Stimulated activated CD4-positive, alpha-beta T cell treated with anti-CD3 and anti-CD28 coated beads, Interleukin-4, amount 100 ng/mL, for 4 hours (primary cell): ENCODE results near the gene TRIM36.

Experiments used
- DNase-seq, 2 experiments: peaks; one replicate each; pipeline ENCODE4 v3.0.0-alpha.2; 2020

Gene TRIM36

DNA sequence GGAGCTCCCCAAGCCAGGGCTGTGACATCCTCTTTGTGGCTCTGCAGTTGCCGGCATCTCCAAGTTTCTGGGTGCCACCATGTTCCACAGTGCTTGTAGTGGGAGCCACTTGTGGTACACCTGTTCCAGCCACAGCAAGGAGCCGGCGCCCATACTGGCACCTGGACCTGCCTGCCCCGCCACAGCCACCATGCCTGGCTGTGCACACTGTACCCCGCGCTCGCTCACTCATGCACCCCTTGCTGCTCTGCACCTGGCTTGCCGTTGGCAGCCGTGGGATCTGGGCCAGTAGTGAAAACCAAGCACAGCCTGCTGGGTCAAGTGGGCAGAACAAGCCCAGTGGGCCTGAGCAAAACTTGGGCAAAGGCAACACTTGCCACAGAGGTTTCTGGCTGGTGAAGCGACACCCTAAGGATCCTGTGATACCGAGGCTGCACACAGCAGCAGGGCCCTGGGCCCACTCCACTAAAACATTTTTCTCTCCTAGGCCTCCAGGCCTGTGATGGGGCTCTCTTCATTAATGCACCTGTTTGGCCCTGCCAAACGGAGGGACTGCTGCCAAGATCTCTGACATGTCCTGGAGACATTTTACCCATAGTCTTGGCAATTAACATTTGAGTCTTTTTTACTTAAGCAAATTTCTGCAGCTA is 2.8 kb downstream of the TRIM36 start:
- DNase-seq, result no peak

DNA sequence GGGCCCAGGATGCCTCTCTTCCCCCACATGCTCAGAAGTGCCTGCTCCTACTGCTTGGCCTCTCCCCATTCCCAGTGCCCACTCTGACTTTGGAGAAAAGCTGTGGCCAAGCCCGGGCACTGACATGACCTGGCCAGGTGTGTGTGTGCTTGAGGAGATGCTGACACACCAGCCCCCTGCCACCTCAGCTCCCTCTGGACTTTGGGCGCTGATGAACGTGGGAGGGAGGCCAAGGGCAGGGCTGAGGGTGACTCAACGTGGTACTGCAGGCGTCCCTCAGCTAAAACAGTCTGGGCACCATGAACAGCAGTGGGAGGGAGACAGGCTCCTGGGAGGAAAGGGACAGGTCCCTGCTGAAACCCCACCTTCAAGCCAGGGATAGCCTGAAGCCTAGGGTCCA is 3.9 kb downstream of the TRIM36 start:
- DNase-seq, result no peak

DNA sequence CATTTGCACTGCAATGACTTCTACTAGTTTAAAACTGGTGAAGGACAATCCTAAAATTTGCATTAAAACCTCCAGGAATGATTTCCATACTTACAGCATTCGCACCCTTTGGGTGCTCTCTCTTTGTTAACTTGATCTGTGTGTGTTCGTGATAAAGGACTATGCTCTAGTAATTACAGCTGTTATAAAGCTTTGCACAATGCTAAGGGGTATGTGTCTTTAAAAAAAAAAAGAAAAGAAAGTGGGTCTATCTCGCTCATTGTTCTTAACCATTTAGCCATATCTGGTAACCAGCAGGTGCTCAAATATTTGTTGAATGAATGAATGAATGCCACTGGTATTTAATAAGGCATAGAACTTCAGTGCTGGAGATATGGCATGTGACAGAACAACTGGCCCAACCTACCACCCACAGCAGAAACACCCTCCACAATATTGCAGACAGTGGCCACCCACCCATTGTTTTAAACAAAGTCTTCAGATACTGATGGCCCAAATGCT is 8.7 kb downstream of the TRIM36 start:
- DNase-seq, result no peak

DNA sequence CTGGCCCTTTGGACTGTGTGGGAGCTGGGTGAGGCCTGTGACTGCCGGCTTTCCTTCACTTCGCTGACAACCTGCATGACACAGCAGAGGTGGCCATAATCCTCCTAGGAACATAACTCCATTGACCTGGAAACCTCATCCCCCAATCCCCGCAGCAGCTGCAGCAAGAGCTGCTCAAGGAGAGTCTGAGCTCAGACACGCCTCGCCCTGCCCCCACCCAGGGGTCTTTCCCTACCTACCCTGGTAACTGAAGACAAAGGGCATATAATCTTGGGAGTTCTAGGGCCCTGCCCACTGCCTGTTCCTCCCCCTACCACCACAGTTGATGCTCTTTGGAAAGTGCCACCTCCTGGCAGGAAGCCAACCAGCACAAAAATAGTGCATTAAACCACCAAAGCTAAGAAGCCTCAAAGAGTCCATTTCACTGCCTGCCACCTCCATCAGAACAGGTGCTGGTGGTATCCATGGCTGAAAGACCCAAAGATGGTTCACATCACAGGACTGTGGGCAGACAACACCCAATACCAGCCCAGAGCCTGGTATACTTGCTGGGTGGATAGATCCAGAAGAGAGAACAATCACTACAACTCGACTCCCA is 18.4 kb downstream of the TRIM36 start:
- DNase-seq, result no peak

DNA sequence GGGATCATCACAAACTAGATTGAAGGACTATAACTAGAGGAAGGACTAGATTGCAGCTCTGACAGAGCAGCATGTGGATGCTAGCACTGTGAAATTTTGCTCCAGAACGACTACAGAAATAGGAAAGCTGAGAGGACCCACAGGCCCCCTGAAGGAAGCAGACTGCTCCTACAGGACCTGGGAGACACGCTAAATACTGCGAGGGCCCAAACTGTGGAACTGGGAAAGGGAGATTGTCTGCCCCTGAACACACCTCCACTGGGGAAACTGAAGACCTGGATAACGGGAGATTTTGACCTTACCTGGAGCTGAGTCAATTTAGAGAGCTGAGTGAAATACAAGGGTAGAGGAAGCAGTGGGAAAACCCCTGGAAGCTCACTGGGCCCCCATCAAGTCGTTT is 19.2 kb downstream of the TRIM36 start:
- no peak for DNase-seq

DNA sequence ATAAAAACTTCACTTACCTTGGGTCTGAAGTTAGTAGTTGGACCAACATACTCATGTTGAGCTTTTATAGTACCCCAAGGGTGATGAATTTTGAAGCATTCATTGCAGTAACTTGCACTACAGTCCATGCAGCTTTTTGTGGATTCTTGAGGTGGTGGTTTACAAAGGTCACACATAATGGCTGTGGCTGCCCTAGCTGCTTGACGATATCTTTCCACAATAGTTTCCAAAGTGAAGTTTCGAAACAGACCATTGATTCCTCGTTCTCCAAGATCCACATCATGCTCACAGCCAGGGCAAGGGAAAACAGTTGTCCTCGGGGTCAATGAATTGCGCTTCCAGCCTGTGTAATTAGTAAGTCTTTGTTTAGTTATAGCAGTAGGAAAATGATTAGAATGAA is 22.7 kb downstream of the TRIM36 start:
- DNase-seq, result no peak

DNA sequence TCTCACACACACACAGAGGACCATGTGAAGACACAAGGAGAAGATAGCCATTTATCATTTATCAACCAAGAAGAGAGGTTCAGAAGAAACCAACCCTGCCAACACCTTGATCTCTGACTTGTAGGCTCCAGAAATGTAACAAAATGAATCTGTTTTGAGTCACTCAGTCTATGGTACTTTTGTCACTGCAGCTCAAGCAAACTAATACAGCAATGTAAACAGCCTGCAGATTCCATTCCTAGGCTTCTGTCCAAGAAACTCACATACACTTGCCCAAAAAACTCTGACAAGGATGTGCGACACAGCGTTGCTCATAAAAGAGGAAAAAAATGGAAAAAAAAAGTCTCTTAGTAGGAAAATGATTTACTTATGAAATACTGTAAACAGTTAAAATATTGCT is 33.4 kb downstream of the TRIM36 start:
- no peak for DNase-seq

DNA sequence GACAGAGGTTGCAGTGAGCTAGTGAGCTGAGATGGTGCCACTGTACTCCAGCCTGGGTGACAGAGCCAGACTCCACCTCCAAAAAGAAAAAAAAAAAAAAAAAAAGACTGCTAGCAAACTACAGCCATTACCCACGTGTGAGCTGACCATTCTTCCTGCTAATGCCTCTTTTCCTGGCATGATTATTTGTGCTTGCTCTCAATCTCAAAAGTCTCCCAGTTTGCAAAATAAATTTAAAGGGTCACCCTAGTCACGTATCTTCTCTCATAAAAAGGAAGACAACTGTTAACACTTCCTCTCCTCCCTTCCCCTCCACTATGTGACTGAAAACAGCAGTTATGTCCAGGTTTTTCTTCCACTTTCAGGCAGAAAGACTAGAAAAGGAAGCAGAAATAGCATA is 37.2 kb downstream of the TRIM36 start:
- DNase-seq, result no peak

DNA sequence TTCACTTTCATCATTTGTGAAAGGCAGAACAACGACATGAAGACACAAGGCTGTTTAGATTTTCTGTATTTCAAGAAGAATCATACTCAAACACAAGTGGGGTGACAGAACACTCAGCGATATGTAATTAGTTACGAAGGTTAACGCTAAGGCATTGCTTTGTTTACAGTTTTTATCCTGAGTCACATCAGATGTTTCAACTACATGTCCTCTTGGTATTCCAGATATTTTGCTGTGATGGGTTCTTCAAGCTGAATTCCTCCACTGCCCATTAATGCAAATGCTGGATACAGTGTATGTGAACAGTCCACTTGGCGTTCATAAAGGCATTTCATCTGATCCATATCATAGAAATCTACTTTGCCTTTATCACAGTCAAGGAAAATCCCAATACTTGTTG is 43.4 kb downstream of the TRIM36 start:
- DNase-seq, result no peak

DNA sequence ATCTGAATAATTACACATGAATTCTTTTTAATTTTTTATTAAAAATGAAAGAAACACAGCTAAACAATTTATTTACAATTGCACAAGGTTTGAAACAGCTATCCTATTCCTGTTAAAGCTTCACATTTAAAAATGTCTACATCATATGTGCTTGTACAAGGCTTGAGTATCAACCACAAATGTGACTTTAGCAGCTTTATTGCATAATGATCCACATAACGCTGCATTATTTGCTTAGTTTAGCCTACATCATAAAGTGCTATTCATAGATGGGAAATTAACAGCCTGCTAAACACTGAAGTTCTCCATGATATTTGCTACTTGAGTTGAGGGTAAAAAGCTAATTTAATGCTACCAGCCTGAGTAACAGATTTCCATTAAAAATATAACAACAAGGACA is 45.0 kb downstream of the TRIM36 start:
- DNase-seq, result no peak

DNA sequence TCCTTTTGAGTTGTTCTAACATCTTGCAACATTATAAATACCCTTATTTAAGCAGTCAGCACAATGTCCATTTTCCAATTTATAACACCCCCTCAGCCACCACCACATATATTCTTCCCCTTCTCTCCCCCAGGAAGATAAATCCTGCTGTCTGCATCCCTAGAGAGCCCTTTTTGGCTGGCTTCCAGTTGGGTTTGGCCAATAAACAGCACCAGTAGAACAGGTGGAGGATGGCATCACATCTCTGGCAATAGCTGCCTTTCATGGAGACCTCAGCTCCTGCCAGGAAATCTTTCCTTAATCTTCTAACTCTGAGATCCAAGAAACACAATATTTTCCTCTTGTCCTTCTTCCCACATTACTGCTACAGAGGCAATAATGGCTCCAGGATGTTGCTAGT is 53.7 kb downstream of the TRIM36 start:
- DNase-seq, result no peak

DNA sequence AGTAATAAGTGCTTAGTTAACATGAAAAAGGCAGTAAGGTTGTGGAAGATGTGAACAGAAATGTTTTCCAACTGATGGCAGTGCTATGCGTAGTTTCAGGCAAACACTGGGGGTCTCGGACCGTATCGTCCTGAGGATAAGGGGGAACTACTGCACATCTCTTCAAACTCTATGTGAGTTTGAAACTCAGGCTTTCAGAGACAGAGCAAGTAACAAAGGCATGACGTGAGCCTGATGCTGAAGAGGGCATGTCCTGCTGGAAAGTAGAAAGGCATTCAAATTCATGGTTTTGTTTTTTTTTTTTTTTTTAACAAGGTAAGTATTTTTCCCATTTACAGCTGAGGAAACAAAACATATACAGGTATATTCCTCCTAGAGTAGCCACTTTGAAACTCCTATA is 59.9 kb downstream of the TRIM36 start:
- no peak for DNase-seq

DNA sequence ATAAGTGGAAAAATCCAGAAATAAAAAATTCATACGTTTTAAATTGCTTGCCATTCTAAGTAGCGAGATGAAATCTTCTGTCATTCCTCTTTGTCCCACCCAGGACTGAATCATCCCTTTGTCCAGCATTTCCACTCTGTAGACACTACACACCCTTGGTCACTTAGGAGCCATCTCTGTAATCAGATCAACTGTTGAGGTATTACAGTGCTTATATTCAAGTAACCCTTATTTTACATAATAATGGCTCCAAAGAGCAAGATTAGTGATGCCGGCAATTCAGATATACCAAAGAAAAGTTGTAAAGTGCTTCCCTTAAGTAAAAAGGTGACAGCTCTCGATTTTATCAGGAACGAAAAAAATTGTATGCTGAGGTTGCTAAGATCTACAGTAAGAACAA is 60.4 kb downstream of the TRIM36 start:
- DNase-seq, result no peak

DNA sequence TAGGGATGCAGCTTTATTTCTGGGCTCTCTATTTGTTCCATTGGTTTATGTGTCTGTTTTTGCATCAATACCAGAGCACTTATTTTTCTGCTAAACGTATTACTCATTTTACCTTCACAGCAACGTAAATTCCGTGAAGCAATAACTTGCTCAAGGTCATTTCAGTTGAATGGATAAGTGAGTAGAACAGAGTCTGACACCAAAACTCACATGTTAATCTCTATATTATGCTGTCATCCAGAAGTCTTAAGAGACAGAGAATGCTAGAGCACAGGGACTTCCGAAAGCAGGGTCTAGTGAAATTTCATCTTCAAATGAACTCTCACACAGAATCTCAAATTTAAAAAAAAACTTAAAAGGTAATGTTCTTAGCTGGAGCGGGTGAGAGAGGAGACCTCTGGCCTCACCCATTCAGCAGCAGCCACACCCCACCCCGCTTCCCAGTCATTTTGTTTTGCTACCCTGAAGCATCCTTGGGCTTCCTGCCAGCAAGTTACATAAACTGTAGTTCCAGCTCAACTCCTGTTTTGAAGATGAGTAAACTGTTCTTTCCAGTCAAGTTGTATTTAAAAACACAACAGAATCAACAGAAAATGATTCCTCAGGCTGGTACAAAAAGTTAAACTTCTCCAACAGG is 69.3 kb downstream of the TRIM36 start:
- DNase-seq, result no peak

DNA sequence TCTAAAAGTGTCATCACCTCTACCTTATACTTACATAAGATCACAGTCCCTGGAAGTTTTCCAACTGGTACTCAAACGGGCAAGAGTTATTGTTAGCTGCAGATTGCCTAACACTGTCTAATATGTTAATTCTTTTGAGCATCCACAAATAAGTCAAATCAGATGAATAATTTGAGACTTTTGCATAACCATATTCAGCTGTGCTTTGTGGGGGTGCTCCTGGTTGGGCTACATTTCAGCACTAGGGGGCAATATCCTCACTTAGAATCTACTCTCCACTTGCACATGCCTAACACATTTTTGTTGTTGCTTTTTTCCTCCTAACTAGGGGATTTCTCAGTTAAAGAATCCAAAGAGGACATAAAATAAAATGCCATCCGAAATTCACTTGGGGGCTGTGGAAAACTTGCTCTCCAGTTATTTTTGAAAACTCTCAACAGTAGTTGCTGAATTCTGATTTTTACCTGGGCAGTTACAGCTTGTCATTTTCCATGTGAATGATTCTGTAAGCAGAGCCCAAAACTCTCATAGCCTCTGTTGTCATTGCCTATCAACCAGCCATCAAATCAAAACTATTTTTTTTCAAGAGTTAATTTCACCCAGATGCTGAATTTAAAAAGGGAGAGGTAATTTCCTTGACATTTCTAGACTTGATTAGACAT is 71.5 kb downstream of the TRIM36 start:
- no peak for DNase-seq

DNA sequence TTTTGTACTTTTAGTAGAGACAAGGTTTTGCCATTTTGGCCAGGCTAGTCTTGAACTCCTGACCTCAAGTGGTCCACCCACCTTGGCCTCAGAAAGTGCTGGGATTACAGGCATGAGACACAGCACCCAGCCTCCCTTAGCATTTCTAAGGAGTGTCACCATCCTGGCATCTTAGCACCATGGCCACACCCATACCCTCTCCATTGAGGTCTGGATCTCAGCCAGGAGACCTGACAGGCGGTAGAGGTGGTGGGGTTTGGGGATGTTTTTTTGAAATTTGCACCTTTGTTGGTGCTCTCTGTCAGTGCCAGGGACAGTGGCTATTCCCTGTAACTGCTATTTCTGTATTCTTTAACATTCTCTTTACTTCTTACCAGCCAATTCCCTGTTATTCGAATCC is 72.5 kb downstream of the TRIM36 start:
- DNase-seq, result no peak

DNA sequence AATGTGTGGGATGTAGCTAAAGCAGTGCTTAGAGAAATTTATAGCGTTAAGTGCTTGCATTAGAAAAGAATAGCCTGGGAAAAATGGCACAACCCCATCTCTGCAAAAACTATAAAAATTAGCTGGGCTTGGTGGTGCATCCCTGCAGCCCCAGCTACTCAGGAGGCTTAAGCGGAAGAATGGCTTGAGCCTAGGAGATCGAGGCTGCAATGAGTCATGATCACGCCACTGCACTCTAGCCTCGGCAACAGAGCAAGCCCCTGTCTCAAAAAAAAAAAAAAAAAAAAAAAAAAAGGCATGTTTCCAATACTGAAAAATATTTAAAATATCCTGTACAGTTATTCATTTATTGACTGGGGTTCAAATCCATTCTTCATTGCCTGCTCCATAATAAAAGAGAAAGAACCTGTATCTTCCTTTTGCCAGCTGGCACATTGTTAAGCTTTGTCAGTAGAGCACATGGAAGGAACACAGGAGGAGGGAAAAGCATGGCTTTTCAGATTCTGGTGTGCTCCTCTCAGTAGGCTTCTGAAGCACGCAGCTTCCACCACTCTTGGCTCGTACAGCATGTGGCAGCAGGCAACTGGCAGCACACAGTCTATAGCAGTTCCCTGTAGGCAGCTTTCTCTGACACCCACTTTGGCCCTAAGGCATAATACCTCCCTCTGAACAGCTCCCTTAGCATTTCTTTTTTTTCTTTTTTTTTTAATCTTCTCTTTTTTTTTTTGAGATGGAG is 73.5 kb downstream of the TRIM36 start:
- DNase-seq, result no peak

DNA sequence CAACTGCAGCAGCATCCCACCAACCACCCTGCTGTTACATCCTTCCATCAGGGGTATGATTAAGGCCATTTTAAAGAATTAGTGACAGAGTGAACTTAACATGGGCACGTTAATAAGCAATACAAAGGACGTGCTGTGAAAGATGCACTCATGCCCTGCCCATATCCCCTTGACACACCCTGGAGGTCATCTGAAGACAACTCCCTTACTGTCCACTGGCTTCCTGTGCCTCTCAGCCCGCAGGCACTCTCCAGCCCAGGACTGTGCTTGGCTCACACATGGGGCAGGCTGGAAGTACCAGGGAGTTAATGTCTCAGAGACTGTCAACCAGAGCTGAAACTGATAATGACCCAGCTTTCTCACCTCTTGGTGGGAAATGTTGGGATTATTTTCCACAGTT is 81.8 kb downstream of the TRIM36 start:
- DNase-seq, result no peak

DNA sequence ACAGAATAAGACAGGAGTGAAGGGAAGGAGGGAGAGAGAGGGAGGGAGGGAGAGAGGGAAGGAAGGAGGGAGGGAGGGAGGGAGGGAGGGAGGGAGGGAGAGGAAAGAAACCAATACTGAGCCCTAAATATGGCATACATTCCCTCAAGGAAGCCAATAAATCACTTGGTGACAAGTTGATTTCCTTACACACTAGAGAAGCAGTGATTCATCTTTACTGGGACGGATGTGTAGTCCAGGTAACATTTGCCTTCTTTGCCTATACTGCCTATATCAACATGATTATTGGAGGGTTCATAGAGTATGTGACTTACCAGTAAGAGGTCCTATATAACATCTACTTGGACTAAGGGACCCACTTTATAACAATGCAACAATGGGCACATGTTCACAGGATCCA is 83.2 kb downstream of the TRIM36 start:
- DNase-seq, result no peak

DNA sequence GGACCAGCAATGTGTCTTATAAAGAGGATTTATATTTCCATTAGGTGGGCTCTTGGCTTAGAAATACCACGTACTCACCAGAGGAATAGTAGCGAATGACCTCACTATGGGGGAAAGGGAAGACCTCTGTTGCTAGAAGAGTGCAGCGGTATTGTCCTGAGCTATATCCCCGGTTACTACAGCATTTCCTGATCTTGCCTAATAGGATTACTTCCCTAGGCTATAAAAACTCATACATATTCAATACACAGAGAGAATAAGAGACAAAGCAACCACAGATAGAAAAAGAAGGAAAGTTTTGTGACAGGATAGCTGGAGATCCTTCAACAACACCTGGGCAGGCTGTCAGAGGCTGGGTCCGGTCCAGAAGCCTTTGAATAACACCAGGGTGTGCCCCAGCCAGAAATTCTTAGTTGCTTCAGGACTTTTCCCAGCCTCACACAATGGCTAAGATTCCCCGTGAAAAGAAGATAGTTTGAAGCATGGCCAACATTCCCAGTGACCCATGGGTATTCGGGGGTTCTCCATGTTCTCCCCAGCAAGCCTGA is 85.4 kb downstream of the TRIM36 start:
- DNase-seq, result no peak

DNA sequence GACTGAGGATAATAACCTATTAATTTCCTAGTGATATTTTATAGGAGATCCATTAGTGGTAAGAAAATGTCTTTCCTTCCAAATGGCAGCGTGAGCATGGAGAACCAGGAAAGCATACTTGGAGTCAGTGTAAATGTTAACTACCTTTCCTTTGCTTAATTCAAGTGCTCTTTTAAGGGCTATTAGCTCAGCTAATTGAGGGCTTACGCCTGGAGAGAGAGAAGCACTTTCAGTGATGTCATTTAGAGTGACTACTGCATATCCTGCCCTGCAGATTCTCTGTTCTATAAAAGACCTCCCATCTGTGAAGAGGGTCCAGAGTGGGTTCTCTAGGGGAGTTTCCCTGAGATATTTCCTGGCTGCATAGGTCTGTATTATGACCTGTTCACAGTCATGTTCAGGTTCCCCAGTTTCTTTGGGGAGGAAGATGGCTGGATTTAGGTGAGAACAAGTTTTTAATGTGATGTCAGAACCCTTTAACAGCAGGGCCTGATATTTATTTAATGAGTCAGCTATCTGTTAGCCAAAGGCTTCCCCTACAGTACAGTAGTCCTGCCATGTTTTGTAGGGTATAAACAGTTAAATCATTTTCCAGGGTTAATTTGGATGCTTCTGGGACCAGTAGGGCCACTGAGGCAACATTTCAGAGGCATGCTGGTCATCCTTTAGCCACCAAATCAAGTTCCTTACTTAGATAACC is 89.6 kb downstream of the TRIM36 start:
- DNase-seq, result no peak
